Vagina (tissue), 2 donors: ENCODE measurements around the gene TULP4.

Experiments
- CTCF ChIP-seq, 3 experiments: fragments of 450-650 bp in 2 of 3; fragments of 200-600 bp in 1 of 3; sonication (generic) in 1 of 3; IDR thresholded peaks; one replicate each; pipeline ENCODE4 v1.5.1; 2017 to 2019; ENCODE audit warnings: antibody characterized with exemption in 3 of 3, mild to moderate bottlenecking in 2 of 3, moderate library complexity in 2 of 3
- POLR2A ChIP-seq, 2 donors: fragments of 450-650 bp; IDR thresholded peaks; one replicate each; pipeline ENCODE4 v1.6.1; 2017; ENCODE audit warnings: antibody characterized with exemption in 2 of 2, mild to moderate bottlenecking in 2 of 2, moderate library complexity in 2 of 2
- POLR2AphosphoS5 ChIP-seq, 2 donors: sonication (generic); formaldehyde crosslinking; IDR thresholded peaks; one replicate each; pipeline ENCODE4 v1.9.0; 2017; ENCODE audit warnings: antibody characterized with exemption in 2 of 2, mild to moderate bottlenecking in 2 of 2, low read depth in 1 of 2; ENCODE audit not compliant: insufficient read depth in 1 of 2

DNA sequence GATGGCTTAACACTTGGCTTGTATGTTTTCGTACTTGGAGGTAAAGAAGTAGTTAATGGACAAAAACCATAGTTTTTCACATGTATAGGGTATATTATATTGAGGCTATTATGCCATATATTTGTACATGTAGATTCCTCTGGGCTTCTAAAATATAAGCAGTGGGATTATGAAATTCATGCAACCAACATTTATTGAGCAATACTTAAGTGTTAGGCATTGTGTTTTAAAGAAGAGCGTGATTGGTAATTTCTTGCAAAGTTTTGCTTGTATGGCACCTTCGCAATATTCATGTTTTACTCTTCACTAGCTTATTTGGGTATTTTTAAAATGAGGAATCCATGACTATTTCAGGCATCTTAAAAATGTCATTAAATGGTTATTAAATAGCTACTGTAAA is 2.5 kb downstream of the TULP4 start:
- TF ChIP-seq CTCF (IDR thresholded peaks at IDR 0.05) (no peak), POLR2AphosphoS5 (IDR thresholded peaks at IDR 0.05; ENCODE audit: insufficient read depth in 1 of 2, low read depth in 1 of 2) (no peak), POLR2A (IDR thresholded peaks at IDR 0.05) (no peak)
